ENCODE measurements around the gene ABCG8. TPM values are rescaled to one million over a fixed set of nuclear protein-coding genes. Genes with fewer than 3 reads are reported as not detected.
"Not testable (repeated sequence)": the region's sequence is repeated elsewhere in the genome, so short reads cannot be mapped to it uniquely, and the experiment has no call there.

ABCG8 gene
- polyA plus RNA-seq, 1 donor (not counting 4 experiments of a cell fraction or from before 2014, with no cell fraction given), result not detected

DNA sequence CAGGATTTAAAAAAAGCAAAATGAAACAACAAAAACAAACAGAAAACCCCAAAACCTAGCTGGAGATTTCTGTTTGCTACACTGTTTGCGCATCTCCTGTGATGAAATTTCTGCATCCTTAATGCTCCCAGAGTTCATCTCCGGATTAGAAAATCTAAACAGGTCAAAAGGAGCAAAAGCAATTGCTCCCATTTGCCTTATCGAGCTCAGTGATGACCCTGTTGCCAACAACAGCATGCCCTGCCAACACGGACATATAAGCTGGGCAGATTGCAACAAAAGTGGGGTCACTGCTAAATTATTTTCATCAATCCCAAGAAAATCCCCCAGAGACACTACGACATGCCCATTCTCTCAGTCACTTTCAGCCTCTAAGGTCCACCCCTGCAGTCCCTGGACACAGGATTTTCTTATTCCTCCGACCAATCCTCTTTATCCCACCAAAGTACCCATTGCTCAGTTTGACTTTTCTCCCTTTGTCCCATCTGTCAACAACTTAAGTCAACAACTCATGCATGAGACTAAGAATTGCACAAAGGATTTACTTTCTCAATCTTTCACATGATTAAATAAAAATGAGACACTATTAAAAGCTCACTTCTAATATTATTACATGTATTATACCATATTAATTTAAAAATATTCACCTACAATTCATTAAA, 67.8 kb downstream of the ABCG8 start:
- Histone ChIP-seq H3K27ac (ENCODE audit: control insufficient read depth, insufficient read depth, low read length) (no peak overlapping the region), H3K79me2 (ENCODE audit: control insufficient read depth, insufficient read depth, low read length) (no peaks in the 10 kb centered on the region), H3K9ac (ENCODE audit: control insufficient read depth, extremely low read depth, insufficient read depth, low read length) (no peak overlapping the region), H3K4me1 (ENCODE audit: control insufficient read depth, extremely low read depth, insufficient read depth, low read length) (no peaks in the 10 kb centered on the region), H3K4me3 (ENCODE audit: control insufficient read depth in 2 of 3, extremely low read depth in 1 of 3, insufficient read depth in 2 of 3, low read depth in 1 of 3, low read length in 3 of 3) (no peak overlapping the region), H3K4me2 (ENCODE audit: control insufficient read depth, extremely low read depth, insufficient read depth, low read depth, low read length) (no peak overlapping the region), H2AFZ (ENCODE audit: control insufficient read depth, low read length) (no peak overlapping the region), H3K9me3 (ENCODE audit: control insufficient read depth, low read depth, low read length) (no peaks in the 10 kb centered on the region), H4K20me1 (ENCODE audit: control insufficient read depth, extremely low read depth, insufficient read depth, low read length) (no peaks in the 10 kb centered on the region), H3K9me1 (ENCODE audit: control insufficient read depth, extremely low read depth, insufficient read depth, low read length) (no peaks in the 10 kb centered on the region), H3K36me3 (ENCODE audit: control insufficient read depth in 2 of 2, extremely low read depth in 1 of 2, insufficient read depth in 2 of 2, low read length in 2 of 2) (peaks cover 7 to 11% of the 10 kb centered on the region in 2 experiments), H3K27me3 (ENCODE audit: control insufficient read depth, extremely low read depth, insufficient read depth, low read length) (no peaks in the 10 kb centered on the region)
- no peak for DNase-seq (ENCODE audit: low read depth, low spot score)
- dilution Hi-C loops (cut with MboI; ENCODE audit: extremely low pct_ligation_motif_present, low sequenced_read_pairs), result no loop called here
- peak; percentile 5 for FAIRE-seq
- TF ChIP-seq, protein P1, sequence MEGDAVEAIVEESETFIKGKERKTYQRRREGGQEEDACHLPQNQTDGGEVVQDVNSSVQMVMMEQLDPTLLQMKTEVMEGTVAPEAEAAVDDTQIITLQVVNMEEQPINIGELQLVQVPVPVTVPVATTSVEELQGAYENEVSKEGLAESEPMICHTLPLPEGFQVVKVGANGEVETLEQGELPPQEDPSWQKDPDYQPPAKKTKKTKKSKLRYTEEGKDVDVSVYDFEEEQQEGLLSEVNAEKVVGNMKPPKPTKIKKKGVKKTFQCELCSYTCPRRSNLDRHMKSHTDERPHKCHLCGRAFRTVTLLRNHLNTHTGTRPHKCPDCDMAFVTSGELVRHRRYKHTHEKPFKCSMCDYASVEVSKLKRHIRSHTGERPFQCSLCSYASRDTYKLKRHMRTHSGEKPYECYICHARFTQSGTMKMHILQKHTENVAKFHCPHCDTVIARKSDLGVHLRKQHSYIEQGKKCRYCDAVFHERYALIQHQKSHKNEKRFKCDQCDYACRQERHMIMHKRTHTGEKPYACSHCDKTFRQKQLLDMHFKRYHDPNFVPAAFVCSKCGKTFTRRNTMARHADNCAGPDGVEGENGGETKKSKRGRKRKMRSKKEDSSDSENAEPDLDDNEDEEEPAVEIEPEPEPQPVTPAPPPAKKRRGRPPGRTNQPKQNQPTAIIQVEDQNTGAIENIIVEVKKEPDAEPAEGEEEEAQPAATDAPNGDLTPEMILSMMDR (optimal IDR thresholded peaks at IDR 0.05 in 1 of 3, IDR thresholded peaks at IDR 0.05 in 1 of 3, conservative IDR thresholded peaks at IDR 0.05 in 1 of 3; ENCODE audit: extremely low read depth in 1 of 3, insufficient read depth in 2 of 3, low read length in 3 of 3), result no peak
- no peak for TF ChIP-seq EZH2 (IDR thresholded peaks at IDR 0.05; ENCODE audit: low read length)

DNA sequence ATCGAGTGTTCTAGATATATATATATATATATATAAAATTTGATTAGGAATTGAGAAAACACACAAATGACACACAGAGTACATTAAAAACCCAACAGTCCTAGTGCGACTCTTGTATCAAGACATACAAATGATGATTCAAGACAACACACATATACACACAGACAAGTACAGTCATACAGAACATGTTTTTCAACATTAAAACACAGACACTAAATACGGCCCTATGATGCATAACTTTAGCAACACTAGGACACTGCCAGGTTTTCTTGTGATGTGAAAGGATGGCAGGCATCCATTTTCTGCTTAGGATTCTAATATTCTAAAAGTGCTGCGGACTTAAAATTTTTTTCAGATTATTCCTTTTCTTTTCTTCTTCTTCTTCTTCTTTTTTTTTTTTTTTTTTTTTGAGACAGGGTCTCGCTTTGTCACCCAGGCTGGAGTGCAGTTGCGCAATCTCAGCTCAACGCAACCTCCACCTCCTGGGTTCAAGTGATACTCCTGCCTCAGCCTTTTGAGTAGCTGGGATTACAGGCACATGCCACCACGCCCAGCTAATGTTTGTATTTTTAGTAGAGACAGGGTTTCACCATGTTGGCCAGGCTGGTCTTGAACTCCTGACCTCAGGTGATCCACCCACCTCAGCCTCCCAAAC, 72.5 kb downstream of the ABCG8 start:
- dilution Hi-C loops (cut with MboI; ENCODE audit: extremely low pct_ligation_motif_present, low sequenced_read_pairs); H3K9ac ChIP-seq (ENCODE audit: control insufficient read depth, extremely low read depth, insufficient read depth, low read length); H2AFZ ChIP-seq (ENCODE audit: control insufficient read depth, low read length); H3K79me2 ChIP-seq (ENCODE audit: control insufficient read depth, insufficient read depth, low read length); FAIRE-seq; H3K4me2 ChIP-seq (ENCODE audit: control insufficient read depth, extremely low read depth, insufficient read depth, low read depth, low read length); H4K20me1 ChIP-seq (ENCODE audit: control insufficient read depth, extremely low read depth, insufficient read depth, low read length); H3K27ac ChIP-seq (ENCODE audit: control insufficient read depth, insufficient read depth, low read length); H3K9me3 ChIP-seq (ENCODE audit: control insufficient read depth, low read depth, low read length); DNase-seq (ENCODE audit: low read depth, low spot score); H3K4me1 ChIP-seq (ENCODE audit: control insufficient read depth, extremely low read depth, insufficient read depth, low read length); H3K9me1 ChIP-seq (ENCODE audit: control insufficient read depth, extremely low read depth, insufficient read depth, low read length); H3K27me3 ChIP-seq (ENCODE audit: control insufficient read depth, extremely low read depth, insufficient read depth, low read length); H3K4me3 ChIP-seq (ENCODE audit: control insufficient read depth in 2 of 3, extremely low read depth in 1 of 3, insufficient read depth in 2 of 3, low read depth in 1 of 3, low read length in 3 of 3): not testable (repeated sequence)
- H3K36me3 ChIP-seq (ENCODE audit: control insufficient read depth in 2 of 2, extremely low read depth in 1 of 2, insufficient read depth in 2 of 2, low read length in 2 of 2), result peaks cover 8 to 12% of the 10 kb centered on the region in 2 experiments
